Measurements from ENCODE around the gene MYO5B. TPM values are rescaled to one million over a fixed set of nuclear protein-coding genes. Genes with fewer than 3 reads are reported as not detected.

The MYO5B gene
- total and polyA plus RNA-seq, 10 of the 15 experiments (the other 5 are each of a cell fraction or from before 2014, with no cell fraction given): 2.5 to 4.5 (median 3.3) TPM

- ATAC-seq: no peak
- no peaks in the 10 kb centered on the region; the same call in 1 of the 2 replicates for H3K4me1 ChIP-seq (ENCODE audit: control insufficient read depth, insufficient read depth, low read length)
- H3K4me3 ChIP-seq: no peak overlapping the region
- no peak overlapping the region for H3K9ac ChIP-seq (ENCODE audit: control insufficient read depth, insufficient read depth, low read length)
- no peak overlapping the region for H3K27ac ChIP-seq (ENCODE audit: control insufficient read depth, insufficient read depth)
- intact Hi-C loops (cut with micrococcal nuclease; ENCODE audit: unreplicated experiment) (no loop called here), in situ Hi-C loops (cut with MboI) (no loop called here)
- BruUV-seq (replicated peaks): no TSS peak
- POLR2A ChIA-PET: no interaction called here
- SMC1A ChIA-PET (ENCODE audit: uncharacterized antibody, unreplicated experiment): no interaction called here
- H4K20me1 ChIP-seq (ENCODE audit: control insufficient read depth, insufficient read depth): peaks cover 4% of the 10 kb centered on the region; the same call in 1 of the 2 replicates
- 20% methylated on average over 4 of the region's 4 CpGs for WGBS (ENCODE audit: insufficient coverage, insufficient replicate concordance, low lambda C conversion rate, missing lambda C conversion rate)
- H3K79me2 ChIP-seq (ENCODE audit: control insufficient read depth, insufficient read depth, low read length): no peaks in the 10 kb centered on the region
- CTCF ChIA-PET: no interaction called here
- no peak for FAIRE-seq
- TF ChIP-seq PAX8 (IDR thresholded peaks at IDR 0.05): no peak
- TF ChIP-seq ZNF592 (IDR thresholded peaks at IDR 0.05): no peak
- no peak for TF ChIP-seq E2F8 (IDR thresholded peaks at IDR 0.05; ENCODE audit: low read depth, partially characterized antibody)
- no peak for TF ChIP-seq IRF5 (IDR thresholded peaks at IDR 0.05; ENCODE audit: borderline replicate concordance)
- no peaks in the 10 kb centered on the region for H3K36me3 ChIP-seq (ENCODE audit: control insufficient read depth in 2 of 2, insufficient read depth in 2 of 2, low read length in 1 of 2)
- H3K27me3 ChIP-seq (replicated peaks in 1 of 2; ENCODE audit: control insufficient read depth in 2 of 2, insufficient read depth in 2 of 2, low read length in 1 of 2): peaks cover 1 to 4% of the 10 kb centered on the region in 2 experiments; a peak in 2 of 4 replicates
- DNase-seq (ENCODE audit: low read depth, low spot score): no peak
- H3K9me3 ChIP-seq (replicated peaks; ENCODE audit: control insufficient read depth, insufficient read depth, low read length): no peaks in the 10 kb centered on the region
- H2AFZ ChIP-seq (ENCODE audit: control insufficient read depth, low read depth, low read length): no peak overlapping the region
- no peak overlapping the region for H3K4me2 ChIP-seq (ENCODE audit: control insufficient read depth, insufficient read depth)
- RAD21 ChIA-PET (ENCODE audit: unreplicated experiment): no interaction called here
Observed at GRCh38 chr18:49963217-49963616, 231.7 kb downstream of the MYO5B start.
